GM23338 (cell line): ENCODE results near the gene ETFA.

Source experiments
- CTCF ChIP-seq, 2 experiments: fragments of 200-600 bp in 1 of 2; sonication (generic) in 1 of 2; conservative IDR thresholded peaks; 2 replicates each; pipeline versions ENCODE4 v1.5.1 to v1.6.1; 2016 to 2017; ENCODE audit warnings: antibody characterized with exemption in 2 of 2, low read depth in 2 of 2, mild to moderate bottlenecking in 2 of 2, moderate library complexity in 1 of 2
- EZH2 ChIP-seq: fragments of 200-600 bp; sonication (generic); IDR thresholded peaks from one replicate; pipeline ENCODE4 v1.8.0; 2017; ENCODE audit warnings: antibody characterized with exemption, mild to moderate bottlenecking, low read depth; ENCODE audit not compliant: unreplicated experiment
- EZH2phosphoT487 ChIP-seq: fragments of 200-600 bp; sonication (generic); IDR thresholded peaks from one replicate; pipeline ENCODE4 v1.8.1; 2018; ENCODE audit warnings: antibody characterized with exemption; ENCODE audit not compliant: unreplicated experiment
- POLR2AphosphoS5 ChIP-seq: IDR thresholded peaks from 2 replicates; pipeline ENCODE4 v1.6.1; 2016; ENCODE audit warnings: antibody characterized with exemption, low read depth

DNA sequence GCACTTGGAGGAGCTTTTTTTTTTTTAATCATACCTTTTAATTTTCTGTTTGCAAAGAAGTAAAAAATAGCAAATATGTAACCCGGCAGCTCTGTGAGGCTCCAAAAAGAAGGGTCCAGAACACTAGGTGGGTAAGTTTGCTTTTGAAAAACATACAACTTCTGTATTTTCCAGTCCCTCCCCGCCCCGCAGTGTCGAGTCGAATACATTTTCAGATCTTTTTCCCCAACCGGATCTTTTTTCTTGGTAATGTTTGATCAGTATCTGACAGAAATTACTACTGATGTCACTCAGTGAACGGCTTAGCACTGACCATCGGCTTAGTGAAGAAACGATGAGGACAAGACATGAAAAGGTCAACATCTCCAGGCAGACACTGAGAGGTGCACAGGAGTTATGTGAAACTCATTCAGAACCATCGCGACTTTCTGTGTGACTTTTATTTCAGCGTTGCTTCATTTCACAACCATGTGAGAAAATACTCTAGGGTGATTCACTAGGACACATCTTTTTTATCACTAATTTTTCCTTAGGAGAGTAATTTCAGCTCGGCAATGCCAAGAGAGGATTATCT is 36.3 kb upstream of the ETFA start:
- TF ChIP-seq POLR2AphosphoS5 (no peak), CTCF (conservative IDR thresholded peaks at IDR 0.05; ENCODE audit: low read depth in 2 of 2) (no peak), EZH2 (no peak), EZH2phosphoT487 (no peak)
